ENCODE results near the gene MBOAT7. TPM values are rescaled to one million over a fixed set of nuclear protein-coding genes. Genes with fewer than 3 reads are reported as not detected.
A peak's percentile ranks its signal among the peaks of the same experiment; 100 is the strongest.

The MBOAT7 gene
- total RNA-seq, 1 donor from 2014 or later, result 12.2 TPM

- intact Hi-C loops (cut with micrococcal nuclease), result no loop called here
- peaks cover 23% of the 10 kb centered on the region for H3K4me1 ChIP-seq
- no peak overlapping the region for H3K27ac ChIP-seq (replicated peaks)
Measured at GRCh38 chr19:54152267-54152666, 37.1 kb downstream of the MBOAT7 start.

DNA sequence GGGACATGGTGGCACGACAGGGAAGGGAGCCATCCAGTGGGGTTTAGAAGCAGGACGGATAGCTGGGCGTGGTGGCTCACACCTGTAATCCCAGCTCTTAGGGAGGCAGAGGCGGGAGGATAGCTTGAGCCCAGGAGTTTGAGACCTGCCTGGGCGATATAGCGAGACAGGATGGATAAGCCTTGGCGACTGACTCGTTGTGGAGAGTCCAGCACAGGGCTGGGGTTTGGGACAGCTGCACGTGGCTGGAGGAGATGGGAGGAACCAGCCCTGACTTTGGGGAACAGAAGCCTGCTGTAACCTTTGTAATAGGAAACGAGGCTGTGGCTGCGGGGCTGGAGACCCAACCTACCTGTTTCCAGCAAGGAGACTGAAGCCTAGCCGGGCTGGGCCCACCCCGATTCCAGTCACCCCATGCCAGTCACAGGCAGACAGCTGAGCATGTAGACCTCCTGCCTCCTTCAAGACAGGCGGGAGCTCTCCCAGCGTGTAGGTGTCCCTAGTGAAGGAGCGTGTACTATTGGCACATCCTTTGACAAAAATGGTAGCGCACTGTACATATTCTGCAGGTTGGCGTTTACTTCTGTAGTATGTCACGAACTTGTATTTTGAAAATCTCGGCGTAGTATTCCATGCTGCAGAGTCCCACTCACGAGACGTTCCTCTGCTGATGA is 37.9 kb downstream of the MBOAT7 start:
- no peak for TF ChIP-seq CTCF (IDR thresholded peaks at IDR 0.05; ENCODE audit: borderline replicate concordance)
- Histone ChIP-seq H3K36me3 (peaks cover 98% of the 10 kb centered on the region), H3K4me1 (peaks cover 30% of the 10 kb centered on the region), H3K4me3 (no peak overlapping the region), H3K27me3 (ENCODE audit: low read depth) (no peaks in the 10 kb centered on the region), H3K9me3 (replicated peaks) (no peaks in the 10 kb centered on the region), H3K27ac (replicated peaks) (no peak overlapping the region)
- intact Hi-C loops (cut with micrococcal nuclease), result no loop called here
- DNase-seq, result no peak

More at GRCh38 chr19:54152267-54152666, 37.1 kb downstream of the MBOAT7 start:
- no peak for DNase-seq
- Histone ChIP-seq H3K4me3 (no peak overlapping the region), H3K36me3 (peaks cover 98% of the 10 kb centered on the region), H3K27me3 (ENCODE audit: low read depth) (no peaks in the 10 kb centered on the region), H3K9me3 (replicated peaks) (no peaks in the 10 kb centered on the region)
- TF ChIP-seq CTCF (IDR thresholded peaks at IDR 0.05; ENCODE audit: borderline replicate concordance), result no peak

DNA sequence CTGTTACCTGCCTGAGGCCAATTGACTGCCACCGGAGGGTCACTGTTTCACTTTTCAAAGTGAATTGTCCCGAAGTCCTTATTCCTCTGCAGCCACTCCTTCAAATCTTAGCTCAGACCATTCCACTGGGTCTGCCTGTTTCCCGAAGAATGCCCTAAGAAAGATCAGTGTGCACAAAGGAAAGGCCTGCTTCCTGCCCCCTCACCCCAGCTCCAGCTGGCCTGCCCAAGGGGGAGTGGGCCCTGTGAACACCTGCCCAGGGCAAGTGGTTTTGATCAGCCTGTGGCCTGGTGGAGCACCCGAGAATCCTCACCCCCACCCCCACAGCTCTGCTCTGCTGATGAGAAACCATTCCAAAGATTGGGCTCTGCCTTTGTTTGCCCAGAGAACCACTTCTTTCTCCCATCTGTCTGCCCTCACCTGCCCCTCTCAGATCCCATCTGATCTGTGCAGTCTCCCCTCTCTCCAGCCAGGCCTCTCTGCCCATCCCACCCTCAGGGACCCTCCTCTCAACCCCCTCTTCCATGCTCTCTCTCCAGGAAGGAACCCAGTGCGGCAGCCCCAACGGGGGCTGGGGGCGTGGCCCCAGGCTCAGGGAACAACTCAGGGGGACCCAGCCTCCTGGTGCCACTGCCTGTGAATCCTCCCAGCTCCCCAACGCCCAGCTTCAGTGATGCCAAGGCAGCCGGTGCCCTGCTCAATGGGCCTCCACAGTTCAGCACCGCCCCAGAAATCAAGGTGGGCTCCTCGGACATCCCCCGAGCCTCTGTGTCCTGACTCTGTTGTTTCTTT is 40.2 kb downstream of the MBOAT7 start:
- Histone ChIP-seq H3K27me3 (ENCODE audit: low read depth) (no peaks in the 10 kb centered on the region), H3K4me1 (peaks cover 37% of the 10 kb centered on the region), H3K27ac (replicated peaks) (no peak overlapping the region), H3K4me3 (no peak overlapping the region), H3K36me3 (peaks cover 98% of the 10 kb centered on the region), H3K9me3 (replicated peaks) (no peaks in the 10 kb centered on the region)
- intact Hi-C loops (cut with micrococcal nuclease), result no loop called here
- no peak for TF ChIP-seq CTCF (IDR thresholded peaks at IDR 0.05; ENCODE audit: borderline replicate concordance)
- no peak for DNase-seq

GRCh38 chr19:54148158-54148557 is 41.2 kb downstream of the MBOAT7 start:
- Histone ChIP-seq H3K9me3 (replicated peaks) (no peaks in the 10 kb centered on the region), H3K27me3 (ENCODE audit: low read depth) (no peaks in the 10 kb centered on the region), H3K4me3 (no peak overlapping the region), H3K4me1 (peaks cover 30% of the 10 kb centered on the region), H3K36me3 (peaks cover 98% of the 10 kb centered on the region), H3K27ac (replicated peaks) (peak overlapping the region; percentile 62)
- no peak for TF ChIP-seq CTCF (IDR thresholded peaks at IDR 0.05; ENCODE audit: borderline replicate concordance)
- intact Hi-C loops (cut with micrococcal nuclease), result no loop called here
- DNase-seq, result no peak

DNA sequence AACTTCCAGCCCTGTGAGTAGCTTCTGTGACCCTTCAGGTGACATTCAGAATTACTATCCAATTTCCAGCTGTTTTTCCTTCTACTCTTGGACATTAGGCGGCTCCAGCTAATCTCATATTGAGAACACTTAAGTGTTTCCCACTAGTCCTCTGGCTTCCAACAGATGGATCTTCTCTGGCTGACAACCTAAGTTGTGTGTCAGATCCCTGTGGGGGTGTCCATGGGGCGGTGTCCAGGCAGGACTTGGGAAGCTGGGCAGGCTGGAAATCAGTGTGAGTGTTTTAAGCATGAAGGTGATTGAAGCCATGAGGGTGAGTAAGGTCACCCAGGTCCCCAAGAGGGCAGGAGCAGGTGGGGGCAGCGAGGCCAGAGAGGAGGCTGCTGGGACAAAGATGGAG is 41.7 kb downstream of the MBOAT7 start:
- intact Hi-C loops (cut with micrococcal nuclease), result no loop called here

More for the DNA sequence above, 41.7 kb downstream of the MBOAT7 start:
- peak; percentile 67 for DNase-seq
- peak overlapping the region; percentile 62 for H3K27ac ChIP-seq (replicated peaks)
- H3K36me3 ChIP-seq, result peaks cover 98% of the 10 kb centered on the region
- H3K27me3 ChIP-seq (ENCODE audit: low read depth), result no peaks in the 10 kb centered on the region
- H3K4me3 ChIP-seq, result no peak overlapping the region
- H3K9me3 ChIP-seq (replicated peaks), result no peaks in the 10 kb centered on the region
- peaks cover 27% of the 10 kb centered on the region for H3K4me1 ChIP-seq
- TF ChIP-seq CTCF (IDR thresholded peaks at IDR 0.05; ENCODE audit: borderline replicate concordance), result no peak
